Measurements from ENCODE around the gene DCC.

The DCC gene

DNA sequence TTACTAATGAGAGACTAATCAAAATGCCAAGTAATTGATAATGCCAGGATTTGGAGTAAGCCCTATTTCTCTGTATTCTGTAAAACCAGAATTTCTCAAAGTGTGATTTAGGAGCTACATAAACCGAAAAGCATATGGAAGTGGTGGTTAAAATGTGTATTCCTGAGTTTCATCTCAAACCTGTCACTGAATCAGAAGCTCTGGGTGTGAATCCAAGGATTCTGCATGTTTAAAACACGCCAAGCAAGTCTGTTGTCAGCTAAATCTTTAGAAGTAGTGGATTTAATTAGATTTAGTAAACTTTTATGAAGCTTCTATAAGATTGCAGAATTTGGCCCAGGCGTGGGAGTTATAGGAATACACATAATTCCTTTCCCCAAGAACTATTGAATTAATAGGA lies 700.3 kb downstream of the DCC start:
- DNase-seq (ENCODE audit: low read depth), result no peak

DNA sequence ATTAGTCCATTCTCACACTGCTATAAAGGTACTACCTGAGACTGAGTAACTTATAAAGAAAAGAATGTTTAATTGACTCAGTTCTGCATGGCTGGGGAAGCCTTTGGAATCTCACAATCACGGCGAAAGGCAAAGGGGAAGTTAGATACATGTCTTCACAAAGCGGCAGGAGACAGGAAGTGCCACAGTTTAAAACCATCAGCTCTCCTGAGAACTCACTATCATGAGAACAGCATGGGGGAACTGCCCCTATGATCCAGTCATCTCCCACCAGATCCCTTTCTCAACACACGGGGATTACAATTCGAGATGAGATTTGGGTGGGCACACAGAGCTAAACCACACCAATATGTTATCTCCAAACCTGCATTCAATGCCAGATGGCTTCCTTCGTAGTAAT lies 716.1 kb downstream of the DCC start:
- DNase-seq (ENCODE audit: low read depth), result no peak

DNA sequence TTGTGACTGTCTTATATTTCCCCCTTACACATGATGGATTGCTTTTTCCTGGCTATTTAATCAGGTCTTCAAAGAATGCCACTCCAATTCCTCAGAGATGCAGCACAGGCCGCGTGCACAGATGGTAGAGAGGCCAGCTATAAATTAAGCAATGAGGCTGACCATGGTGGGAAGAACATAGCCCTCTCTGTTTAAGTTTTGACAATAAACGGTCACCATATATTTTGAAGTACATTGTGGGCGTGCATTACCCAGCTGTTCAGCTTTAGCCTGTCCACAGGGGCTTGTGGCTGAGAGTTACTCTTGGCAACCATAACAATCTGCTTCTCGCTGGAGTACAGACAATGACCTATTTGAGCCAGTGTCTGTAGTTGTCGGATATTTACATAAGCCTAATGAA lies 730.8 kb downstream of the DCC start:
- no peak for DNase-seq (ENCODE audit: low read depth)

DNA sequence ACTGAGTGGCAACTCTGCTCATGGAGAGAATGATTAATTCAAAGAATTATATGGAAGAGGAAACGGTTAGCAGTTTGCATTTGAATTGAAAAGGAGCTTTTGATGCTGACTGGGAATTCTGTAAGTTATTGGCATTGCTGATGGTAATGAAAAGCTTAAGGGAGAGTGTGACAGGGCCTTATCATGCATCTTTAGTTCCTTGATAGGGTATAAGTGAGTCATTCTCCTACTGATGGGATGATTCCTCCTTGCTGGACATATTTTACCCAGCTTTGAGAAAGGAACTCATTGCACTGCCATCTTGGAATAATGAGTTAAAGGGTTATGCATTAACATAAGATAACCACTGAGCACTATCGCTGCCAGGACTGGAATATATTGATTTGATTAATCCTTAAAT lies 740.7 kb downstream of the DCC start:
- no peak for DNase-seq (ENCODE audit: low read depth)

DNA sequence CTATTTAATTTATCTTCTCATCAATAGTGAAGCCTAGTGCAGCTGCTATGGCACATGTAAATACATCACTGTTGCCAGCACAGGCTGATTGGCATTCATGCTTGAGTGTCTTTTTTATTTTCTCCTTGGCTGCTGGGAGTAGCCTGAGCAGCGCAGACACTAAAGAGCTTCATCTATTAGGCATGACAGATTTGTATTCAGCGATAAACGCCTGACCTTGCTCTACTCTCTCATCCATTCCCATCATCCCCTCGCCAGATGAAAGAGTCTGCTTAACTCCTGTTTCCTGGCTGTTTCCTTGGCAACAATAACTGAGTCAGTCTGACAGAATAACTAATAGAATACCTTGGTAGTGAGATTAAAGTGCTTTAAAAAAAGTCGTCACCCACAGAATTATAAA lies 753.6 kb downstream of the DCC start:
- DNase-seq (ENCODE audit: low read depth), result no peak

DNA sequence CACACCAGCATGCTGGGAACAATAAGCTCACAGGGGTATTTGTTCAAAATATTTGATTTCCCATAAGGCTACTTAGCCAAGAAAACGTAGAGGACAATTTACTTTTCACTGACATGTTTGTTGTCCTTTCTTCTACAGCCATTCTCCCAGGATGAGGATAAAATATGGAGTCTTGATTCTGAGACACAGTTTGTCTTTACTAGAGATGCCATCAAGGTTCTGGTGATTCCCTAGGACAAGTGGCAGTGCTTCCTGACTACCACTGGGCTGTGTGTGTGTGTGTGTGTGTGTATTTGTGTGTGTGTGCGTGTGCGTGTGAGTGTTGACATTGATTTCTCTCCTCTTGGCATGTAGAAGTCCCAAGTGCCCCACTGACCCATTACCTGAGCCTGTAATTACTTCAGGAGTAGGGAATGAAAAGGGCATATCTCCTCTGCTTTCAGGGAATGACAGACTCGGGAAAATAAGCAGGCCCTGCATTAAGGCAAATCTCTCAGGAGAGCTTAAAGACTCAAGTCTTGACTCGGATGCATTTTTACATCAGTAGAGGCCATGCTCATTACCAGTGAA lies 761.6 kb downstream of the DCC start:
- no peak for DNase-seq (ENCODE audit: low read depth)

DNA sequence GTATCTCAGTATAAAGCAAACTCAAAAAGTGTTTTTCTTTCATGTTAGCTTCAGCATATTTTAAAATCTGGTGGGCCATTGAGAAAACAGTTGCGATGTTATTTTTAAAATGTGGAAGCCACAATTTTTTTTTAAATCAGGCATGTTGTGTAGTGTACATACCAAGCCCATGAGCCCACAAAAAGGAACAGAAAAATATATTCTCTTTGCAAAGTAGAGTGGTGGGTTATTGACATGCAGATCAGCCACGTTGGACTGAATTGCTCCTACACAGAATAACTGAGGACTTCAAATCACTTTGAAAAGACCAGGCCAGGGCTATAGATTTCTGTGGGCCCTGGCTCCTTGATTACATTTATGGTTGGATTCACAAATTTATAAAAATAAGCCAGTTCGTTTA lies 774.4 kb downstream of the DCC start:
- DNase-seq (ENCODE audit: low read depth), result no peak

DNA sequence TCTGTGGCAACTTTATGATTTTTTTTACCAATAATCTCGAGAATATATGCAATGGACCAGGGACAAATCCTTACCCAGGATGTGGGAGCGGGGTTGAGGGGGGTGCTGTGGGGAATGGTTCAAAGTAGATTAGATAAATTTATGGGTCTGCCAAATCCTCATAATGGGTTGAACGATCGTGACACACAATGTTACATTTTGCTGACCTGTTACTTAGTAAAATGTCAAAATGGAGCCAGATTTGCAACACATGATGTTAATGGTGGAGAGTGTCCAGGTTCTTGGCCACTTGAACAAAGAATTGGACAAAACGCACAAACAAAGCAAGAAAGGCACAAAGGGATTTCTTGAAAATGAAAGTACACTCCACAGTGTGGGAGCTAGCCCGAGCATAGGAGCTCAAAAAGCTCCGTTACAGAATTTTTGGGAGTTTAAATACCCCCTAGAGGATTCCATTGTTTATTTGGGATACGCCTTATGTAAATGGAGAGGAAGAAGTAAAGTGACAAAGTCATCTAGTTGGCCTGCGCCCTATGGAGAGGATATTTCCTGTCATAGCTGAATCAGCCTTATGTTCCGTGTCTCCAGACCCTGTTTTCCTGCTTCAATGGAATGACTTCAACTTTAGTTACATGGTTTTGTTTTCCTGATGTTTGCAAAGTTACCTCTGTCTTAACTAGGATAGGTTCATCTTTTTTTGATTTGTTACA lies 776.0 kb downstream of the DCC start:
- DNase-seq (ENCODE audit: low read depth), result no peak

DNA sequence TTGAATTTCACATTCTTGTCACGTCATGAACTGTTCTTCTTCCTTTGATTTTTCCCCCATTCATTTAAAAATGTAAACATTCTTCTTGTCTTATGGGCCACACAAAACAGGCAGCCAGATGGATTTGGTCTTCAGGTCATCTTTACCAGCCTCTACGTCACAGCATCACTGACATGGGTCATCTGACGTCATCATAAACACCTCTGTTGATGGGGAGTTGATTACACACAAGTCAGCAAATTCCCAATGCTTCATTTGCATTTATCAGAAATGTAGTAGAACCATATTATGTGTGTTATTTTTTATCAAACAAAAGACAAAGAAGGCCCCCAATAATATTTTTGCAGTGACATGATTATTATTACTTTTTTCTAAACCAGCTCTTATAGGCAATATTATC lies 777.9 kb downstream of the DCC start:
- DNase-seq (ENCODE audit: low read depth), result no peak

DNA sequence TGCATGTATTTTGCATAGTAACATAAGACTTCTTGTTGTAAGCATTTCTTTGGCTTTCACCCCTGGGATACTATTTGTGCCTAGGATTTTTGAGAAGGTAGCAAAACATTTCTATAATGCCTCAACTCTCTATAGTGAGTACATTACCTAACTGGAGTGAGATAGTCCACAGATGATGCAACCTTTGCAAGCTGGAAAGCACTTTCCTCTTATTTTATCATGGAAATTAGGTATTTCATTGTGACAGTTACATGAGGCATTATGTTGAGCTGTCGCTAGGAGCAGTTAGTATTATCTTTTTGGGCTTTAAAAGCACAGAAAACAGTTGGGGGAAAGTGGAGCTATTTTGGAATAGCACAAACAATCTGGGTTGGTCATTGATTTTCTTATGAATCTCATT lies 786.2 kb downstream of the DCC start:
- DNase-seq (ENCODE audit: low read depth), result no peak

DNA sequence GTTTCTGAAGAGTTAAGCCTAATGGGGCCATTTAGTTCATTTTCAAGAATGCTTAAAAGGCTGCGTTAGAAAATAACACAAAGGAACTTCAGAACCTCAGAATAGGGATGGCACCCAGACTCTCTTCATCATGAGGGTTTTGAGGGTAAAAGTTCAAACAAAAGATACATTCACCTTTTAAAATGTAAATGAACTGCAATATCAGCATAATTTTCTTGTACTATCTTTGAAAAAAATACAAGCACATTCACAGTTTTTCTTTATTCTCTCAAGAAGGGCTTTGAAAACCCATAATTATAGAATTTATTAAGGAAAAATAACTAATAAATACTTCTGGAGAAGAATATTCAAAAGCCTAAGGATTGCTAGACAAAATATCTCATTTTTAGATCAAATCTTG lies 791.0 kb downstream of the DCC start:
- DNase-seq (ENCODE audit: low read depth), result no peak

DNA sequence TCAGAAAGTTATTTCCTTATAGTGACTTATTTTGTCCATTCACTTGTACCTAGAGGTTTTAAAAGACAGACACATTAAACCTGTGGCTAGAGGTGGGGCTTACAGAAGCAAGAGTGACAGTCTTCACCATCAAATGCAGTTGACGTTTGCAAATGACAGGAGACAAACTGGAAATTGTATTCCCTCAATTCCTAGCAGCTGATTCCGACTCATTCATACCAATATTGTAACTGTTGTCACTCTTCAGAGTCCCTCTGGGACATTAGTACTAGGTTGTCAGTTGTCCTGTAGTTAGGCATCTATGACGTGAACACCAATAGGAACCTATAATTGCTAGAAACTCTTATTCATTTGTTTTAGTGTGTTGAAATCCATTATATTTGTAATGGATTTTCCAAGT lies 794.7 kb downstream of the DCC start:
- no peak for DNase-seq (ENCODE audit: low read depth)

DNA sequence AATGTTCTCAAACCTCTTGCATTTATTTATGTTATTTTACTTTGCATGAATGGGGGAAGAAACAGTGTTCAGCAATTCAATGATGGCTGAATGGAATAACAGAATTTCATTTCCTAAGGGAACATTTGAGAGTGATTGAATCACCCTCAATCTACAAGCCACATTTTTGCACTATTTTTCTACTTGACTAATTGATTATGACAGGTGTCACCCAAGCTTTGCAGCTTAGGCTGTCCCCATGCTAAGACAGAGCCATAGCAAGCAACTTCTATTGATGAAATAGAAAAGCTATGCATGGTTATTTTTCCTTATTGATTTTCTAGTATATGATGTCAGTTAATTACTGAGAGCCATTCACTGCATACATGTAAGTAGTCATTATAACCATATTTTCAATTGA lies 795.7 kb downstream of the DCC start:
- no peak for DNase-seq (ENCODE audit: low read depth)

DNA sequence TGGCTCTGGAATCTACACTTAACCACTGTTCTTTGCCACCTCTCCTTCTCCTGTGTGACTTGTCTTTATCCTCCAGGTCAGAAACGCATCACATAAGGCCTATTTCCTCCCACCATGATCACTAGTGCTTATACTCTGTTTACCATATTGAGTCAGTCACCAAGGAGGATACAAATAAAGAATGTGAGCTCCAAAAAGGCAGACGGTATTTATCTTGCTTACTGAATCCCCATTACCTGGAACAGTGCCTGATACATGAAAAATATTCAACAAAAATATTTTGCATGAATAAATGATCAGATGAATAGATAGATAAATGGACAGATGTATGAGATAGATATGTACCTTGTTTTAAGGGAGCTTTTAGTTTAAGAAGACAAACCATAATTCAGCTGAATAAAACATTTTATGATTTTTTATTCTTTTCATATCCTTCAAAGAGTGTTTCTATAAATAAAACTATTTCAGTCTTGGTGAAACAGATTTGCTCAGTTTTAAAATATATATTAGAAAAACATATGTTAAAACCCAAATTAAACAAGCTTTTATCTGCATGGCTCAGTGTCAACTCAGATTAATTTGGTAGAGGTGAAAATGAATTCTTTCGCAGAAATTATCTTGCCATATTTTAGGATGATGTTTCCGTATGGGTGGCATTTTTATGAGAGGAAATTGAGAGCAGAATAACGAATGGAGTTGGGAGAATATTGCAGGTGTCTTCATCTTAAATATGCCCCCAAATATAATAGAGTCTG lies 799.9 kb downstream of the DCC start:
- DNase-seq (ENCODE audit: low read depth), result no peak

DNA sequence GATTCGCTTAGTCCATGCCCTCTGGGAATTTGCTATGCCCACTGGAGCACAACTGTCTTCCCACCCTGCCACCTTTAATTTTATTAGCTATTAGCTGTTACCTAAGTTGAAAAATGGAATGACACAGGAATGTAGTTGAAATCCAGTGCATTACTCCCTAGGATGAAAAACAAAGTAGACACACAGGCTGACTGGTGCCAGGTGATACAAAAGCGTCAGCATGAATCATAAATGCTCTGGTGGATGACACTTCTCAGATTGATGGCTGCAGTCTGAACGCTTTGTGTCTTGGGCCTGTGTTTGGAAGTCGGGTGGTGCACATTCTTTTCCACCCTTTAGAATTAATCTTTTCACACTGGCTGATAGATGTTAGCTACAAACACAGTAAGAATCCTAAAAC lies 802.0 kb downstream of the DCC start:
- DNase-seq (ENCODE audit: low read depth), result no peak

DNA sequence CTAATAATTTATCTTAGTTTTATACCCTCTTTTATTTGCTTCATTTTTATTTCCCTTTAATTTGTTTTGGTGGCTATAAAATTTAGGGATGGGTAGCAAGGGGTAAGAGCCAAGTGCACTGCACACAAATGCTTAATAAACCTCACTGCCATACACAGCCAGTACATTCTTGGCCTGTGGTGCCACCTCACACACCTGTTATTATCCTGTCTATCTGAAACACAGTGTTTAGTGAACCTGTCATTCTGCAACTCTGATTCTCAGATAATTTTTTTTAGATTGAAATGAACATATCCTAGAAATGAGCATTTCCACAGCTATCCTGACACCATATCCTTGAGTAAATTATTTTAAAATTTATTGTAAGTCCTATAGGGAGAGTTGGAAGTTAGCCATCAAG lies 807.5 kb downstream of the DCC start:
- no peak for DNase-seq (ENCODE audit: low read depth)

DNA sequence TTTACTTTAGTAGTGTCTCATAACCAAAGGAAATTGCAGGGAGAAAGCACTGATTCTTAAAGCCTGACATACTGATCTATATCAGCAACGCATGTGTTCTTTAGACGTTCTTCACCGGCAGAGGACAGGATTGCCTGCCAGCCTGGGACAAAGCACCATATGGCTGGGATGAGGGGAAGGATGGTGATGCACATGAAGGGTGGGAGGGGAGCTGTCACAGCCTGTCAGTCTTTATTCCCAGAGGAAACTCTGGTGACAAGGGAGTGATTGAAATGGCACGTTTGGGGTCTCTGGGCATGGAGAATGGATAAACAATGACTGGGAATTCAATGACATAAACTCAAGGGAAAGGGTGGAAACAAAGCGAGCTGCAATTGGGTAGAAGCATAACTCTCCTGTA lies 808.1 kb downstream of the DCC start:
- DNase-seq (ENCODE audit: low read depth), result no peak

DNA sequence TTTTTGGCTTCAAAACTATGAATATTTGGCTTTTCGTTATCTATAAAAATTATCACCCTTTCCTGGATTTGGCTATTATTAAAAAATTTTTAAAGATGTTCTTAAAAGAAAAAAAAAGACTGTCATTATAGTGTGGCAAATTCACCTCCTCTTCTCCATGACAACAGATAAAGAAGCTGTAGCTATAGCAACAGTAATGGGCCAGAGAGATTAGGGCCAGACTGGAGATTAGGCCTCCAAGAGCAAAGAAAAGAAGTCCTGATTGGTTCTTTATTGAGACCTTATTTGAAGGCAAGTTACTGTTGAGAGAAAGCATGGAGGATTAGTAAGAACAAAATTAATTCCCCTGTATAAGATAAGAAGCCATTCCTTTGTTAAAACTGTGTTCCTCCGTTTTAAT lies 812.5 kb downstream of the DCC start:
- DNase-seq (ENCODE audit: low read depth), result no peak

DNA sequence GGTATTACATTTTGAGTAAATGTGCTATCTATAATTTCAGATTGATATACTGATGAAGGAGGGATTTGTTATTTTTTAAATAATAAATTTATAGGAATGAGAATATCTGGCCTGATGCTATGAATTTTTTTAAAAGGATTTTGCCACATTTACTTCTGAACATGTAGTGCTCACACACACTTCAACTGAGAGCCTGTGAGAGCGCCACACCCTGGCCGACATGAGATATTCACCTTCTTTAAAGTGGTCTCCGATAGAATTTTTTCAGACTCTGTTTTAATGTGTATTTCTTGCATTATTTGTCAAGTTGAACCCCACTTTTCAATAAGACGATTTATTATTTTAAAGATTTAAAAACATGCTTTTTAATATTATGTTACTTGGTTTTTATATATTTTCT lies 813.3 kb downstream of the DCC start:
- DNase-seq (ENCODE audit: low read depth), result no peak

DNA sequence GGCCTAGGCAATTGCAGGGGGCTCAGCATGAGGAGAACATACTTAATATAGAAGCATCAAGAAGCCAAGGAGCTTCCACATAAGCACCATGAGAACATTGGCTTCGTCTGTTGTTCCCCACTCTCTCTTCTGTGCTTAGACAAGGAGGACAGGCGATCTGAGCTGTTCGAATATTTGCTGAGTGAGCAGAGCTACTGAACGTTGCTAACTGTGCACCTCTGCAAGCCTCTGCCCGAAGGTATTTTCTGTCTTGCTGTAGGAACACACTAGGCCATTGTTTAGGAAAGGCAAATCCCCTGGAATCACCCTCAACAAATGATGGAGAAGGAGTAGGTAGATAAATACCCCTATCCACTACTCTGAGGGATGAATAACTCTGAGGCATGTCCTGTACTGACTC lies 813.8 kb downstream of the DCC start:
- no peak for DNase-seq (ENCODE audit: low read depth)

DNA sequence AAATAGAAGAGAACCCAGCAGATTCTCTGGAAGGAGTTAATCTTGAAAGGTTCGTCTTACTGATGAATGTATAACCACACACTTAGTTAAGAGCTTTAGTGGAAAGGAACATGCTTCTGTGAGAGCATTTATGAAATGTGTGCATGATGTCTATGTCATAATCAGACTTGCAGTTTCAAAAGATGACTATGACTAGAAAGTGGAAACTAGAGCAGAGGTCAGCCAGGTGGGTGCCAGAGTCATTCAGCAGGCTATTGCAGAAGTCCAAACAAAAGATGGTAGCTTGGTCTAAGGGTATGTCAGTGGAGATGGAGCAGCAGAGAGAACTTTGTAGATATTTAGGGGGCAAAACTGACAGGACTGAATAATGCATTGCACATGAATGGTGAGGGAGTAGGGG lies 825.8 kb downstream of the DCC start:
- no peak for DNase-seq (ENCODE audit: low read depth)

DNA sequence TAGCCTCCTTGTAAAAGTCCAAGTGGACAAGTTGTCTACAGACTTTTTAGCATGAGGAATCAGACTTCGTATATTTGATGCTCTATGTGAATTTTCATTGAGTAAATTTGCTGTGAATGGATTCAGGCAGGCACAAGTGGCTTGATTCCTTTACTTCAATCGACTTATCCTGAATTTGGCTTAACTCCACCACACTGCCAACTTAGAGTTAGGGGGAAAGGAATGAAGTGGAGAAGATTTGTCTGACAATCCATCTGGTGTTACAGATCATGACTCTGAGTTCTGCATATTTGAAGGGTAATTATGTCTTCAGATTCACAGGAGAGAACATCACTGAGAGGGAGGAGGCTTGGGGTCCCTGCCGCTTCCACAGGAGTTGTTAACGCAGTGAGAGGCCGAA lies 829.3 kb downstream of the DCC start:
- no peak for DNase-seq (ENCODE audit: low read depth)

DNA sequence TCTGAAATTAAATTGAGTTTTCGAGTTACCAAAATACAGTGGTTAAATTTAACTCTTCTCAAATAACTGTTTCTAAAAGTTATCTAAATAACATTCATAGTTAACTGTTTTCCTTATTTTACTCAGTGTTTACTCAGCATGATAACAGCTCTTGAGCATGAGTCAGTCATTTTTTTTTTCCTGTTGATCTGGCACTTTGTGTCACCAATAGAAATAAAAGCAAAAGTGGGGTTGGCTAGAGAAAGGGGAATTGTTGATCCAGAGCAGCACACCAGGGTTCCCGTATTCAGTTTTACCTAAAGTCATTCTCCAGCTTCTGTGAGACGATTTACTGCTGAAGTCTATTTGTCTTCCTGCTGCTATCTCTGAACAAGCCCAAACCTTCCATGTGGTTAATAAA lies 851.6 kb downstream of the DCC start:
- DNase-seq (ENCODE audit: low read depth), result no peak

DNA sequence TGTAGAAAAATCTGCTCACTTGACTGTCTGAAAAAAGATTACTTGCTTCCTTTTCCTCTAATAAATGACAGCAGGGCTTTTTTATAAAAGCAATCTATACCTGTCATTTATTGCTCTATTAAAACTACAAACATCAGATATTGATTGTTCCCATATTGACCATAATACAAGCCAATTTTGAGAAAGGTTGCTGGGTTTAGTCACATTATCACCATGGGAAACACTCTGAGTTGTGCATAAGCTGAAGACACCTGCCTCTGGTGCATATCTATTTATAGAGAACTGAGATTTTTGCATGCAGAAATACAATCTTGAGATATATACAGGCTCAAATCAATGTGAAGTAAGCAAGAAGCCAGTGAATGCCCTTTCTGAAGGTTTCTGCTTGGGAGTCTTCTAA lies 853.9 kb downstream of the DCC start:
- no peak for DNase-seq (ENCODE audit: low read depth)
